Keratinocyte (primary cell): ENCODE measurements around the gene ZNF8. TPM values are rescaled to one million over a fixed set of nuclear protein-coding genes. Genes with fewer than 3 reads are reported as not detected.
A peak's percentile ranks its signal among the peaks of the same experiment; 100 is the strongest.

Experiments used
- DNase-seq: peaks from one replicate; pipeline ENCODE4 v3.0.0-alpha.2; 2011; ENCODE audit warnings: low read depth, missing footprints, low spot score
- FAIRE-seq: peaks from 2 replicates; lab custom pipeline; 2011; peaks lifted over from hg19 to GRCh38; lab: Jason Lieb, UNC
- H2AFZ ChIP-seq: 2 replicates; pipeline ENCODE4 v1.6.0; 2012; ENCODE audit warnings: low read length, control low read depth, inconsistent platforms; ENCODE audit not compliant: control insufficient read depth
- H3K27ac ChIP-seq: 2 replicates; pipeline ENCODE4 v1.5.1; 2011; ENCODE audit warnings: low read length; ENCODE audit not compliant: control insufficient read depth, insufficient read depth
- H3K27me3 ChIP-seq: 3 replicates; pipeline ENCODE4 v1.6.0; 2011; ENCODE audit warnings: low read length; ENCODE audit not compliant: control insufficient read depth, insufficient read depth; ENCODE audit errors: extremely low read depth
- H3K36me3 ChIP-seq, 2 experiments: 2 replicates in 1 of 2; 3 replicates in 1 of 2; pipeline ENCODE4 v1.5.1; 2011; ENCODE audit warnings: low read length in 2 of 2, mild to moderate bottlenecking in 1 of 2; ENCODE audit not compliant: control insufficient read depth in 2 of 2, insufficient read depth in 2 of 2; ENCODE audit errors: extremely low read depth in 1 of 2
- H3K4me1 ChIP-seq: 3 replicates; pipeline ENCODE4 v1.5.1; 2011; ENCODE audit warnings: low read length; ENCODE audit not compliant: control insufficient read depth, insufficient read depth; ENCODE audit errors: extremely low read depth
- H3K4me2 ChIP-seq: 3 replicates; pipeline ENCODE4 v1.6.0; 2011; ENCODE audit warnings: low read depth, low read length; ENCODE audit not compliant: control insufficient read depth, insufficient read depth; ENCODE audit errors: extremely low read depth
- H3K4me3 ChIP-seq, 3 experiments: fragments of 200-600 bp in 1 of 3; sonication (generic) in 1 of 3; 2 replicates in 2 of 3; 3 replicates in 1 of 3; pipeline ENCODE4 v1.5.1; 2011 to 2016; ENCODE audit warnings: low read length in 3 of 3, mild to moderate bottlenecking in 3 of 3, control low read depth in 2 of 3, inconsistent platforms in 1 of 3, low read depth in 1 of 3, mixed read lengths in 1 of 3, mixed run types in 1 of 3, moderate library complexity in 1 of 3; ENCODE audit not compliant: control insufficient read depth in 2 of 3, insufficient read depth in 2 of 3; ENCODE audit errors: extremely low read depth in 1 of 3
- H3K79me2 ChIP-seq: 2 replicates; pipeline ENCODE4 v1.6.0; 2012; ENCODE audit warnings: low read length; ENCODE audit not compliant: control insufficient read depth, insufficient read depth
- H3K9ac ChIP-seq: 3 replicates; pipeline ENCODE4 v1.6.0; 2011; ENCODE audit warnings: low read length; ENCODE audit not compliant: control insufficient read depth, insufficient read depth; ENCODE audit errors: extremely low read depth
- H3K9me1 ChIP-seq: 3 replicates; pipeline ENCODE4 v1.6.0; 2011; ENCODE audit warnings: low read length; ENCODE audit not compliant: control insufficient read depth, insufficient read depth; ENCODE audit errors: extremely low read depth
- H3K9me3 ChIP-seq: 2 replicates; pipeline ENCODE4 v1.5.1; 2012; ENCODE audit warnings: low read depth, low read length; ENCODE audit not compliant: control insufficient read depth
- H4K20me1 ChIP-seq: 3 replicates; pipeline ENCODE4 v1.6.0; 2011; ENCODE audit warnings: low read length; ENCODE audit not compliant: control insufficient read depth, insufficient read depth; ENCODE audit errors: extremely low read depth
- CTCF ChIP-seq, 3 experiments: IDR thresholded peaks in 1 of 3; conservative IDR thresholded peaks in 1 of 3; optimal IDR thresholded peaks in 1 of 3; 2 replicates in 2 of 3; 3 replicates in 1 of 3; pipeline versions ENCODE3 to v1.5.1; 2011; ENCODE audit warnings: low read length in 3 of 3, mild to moderate bottlenecking in 3 of 3, moderate library complexity in 2 of 3, control low read depth in 1 of 3, inconsistent platforms in 1 of 3; ENCODE audit not compliant: insufficient read depth in 2 of 3; ENCODE audit errors: extremely low read depth in 1 of 3
- EZH2 ChIP-seq: IDR thresholded peaks from one replicate; pipeline ENCODE4 v1.6.1; 2012; ENCODE audit warnings: inconsistent platforms, mild to moderate bottlenecking, low read length, moderate library complexity
- dilution Hi-C: fragments of 300-500 bp; cut with MboI; formaldehyde crosslinking; loops from one replicate; pipeline ENCODE4 v1.7.0; 2020; ENCODE audit warnings: low sequenced_read_pairs; ENCODE audit not compliant: extremely low pct_ligation_motif_present
- polyA plus RNA-seq, 5 experiments: library from polyadenylated mRNA; depleted of rRNA in 3 of 5; stranded (reverse) in 3 of 5; stranded (forward) in 1 of 5; unstranded in 1 of 5; fragments of >200 nt; gene quantifications; 1 replicate in 1 of 5; 2 replicates in 3 of 5; 3 replicates in 1 of 5; pipeline versions ENCODE4 v1.2.1 to v1.2.3, GENCODE V29; 2011 to 2012; ENCODE audit warnings: missing spikeins in 2 of 5, low read depth in 1 of 5, low replicate concordance in 1 of 5

ZNF8 gene
- polyA plus RNA-seq, 1 donor (not counting 4 experiments of a cell fraction or from before 2014, with no cell fraction given): 2.7 TPM

GRCh38 chr19:58304255-58304654 lies 25.5 kb downstream of the ZNF8 start:
- peaks cover 36% of the 10 kb centered on the region for H3K79me2 ChIP-seq
- H4K20me1 ChIP-seq: no peaks in the 10 kb centered on the region
- H2AFZ ChIP-seq: no peak overlapping the region
- H3K36me3 ChIP-seq: peaks cover 9 to 23% of the 10 kb centered on the region in 2 experiments
- H3K27ac ChIP-seq: no peak overlapping the region
- peak overlapping the region; percentile 98 for H3K4me2 ChIP-seq
- no peaks in the 10 kb centered on the region for H3K9me1 ChIP-seq
- peak overlapping the region in 1 of 3 experiments; percentile 95 for H3K4me3 ChIP-seq
- H3K4me1 ChIP-seq: peaks cover 13% of the 10 kb centered on the region
- DNase-seq: no peak
- no peaks in the 10 kb centered on the region for H3K9me3 ChIP-seq
- FAIRE-seq: no peak
- no peaks in the 10 kb centered on the region for H3K27me3 ChIP-seq
- TF ChIP-seq CTCF (optimal IDR thresholded peaks at IDR 0.05 in 1 of 3, IDR thresholded peaks at IDR 0.05 in 1 of 3, conservative IDR thresholded peaks at IDR 0.05 in 1 of 3; ENCODE audit: extremely low read depth in 1 of 3, insufficient read depth in 2 of 3, low read length in 3 of 3): no peak
- TF ChIP-seq EZH2: no peak
- dilution Hi-C loops: no loop called here
- H3K9ac ChIP-seq: no peak overlapping the region

GRCh38 chr19:58304748-58305064 lies 26.0 kb downstream of the ZNF8 start:
- Histone ChIP-seq H4K20me1 (no peaks in the 10 kb centered on the region), H3K4me2 (peak overlapping the region; percentile 98), H3K4me3 (peak overlapping the region; percentile 90 to 95 (median 91)), H3K27ac (peak overlapping the region; percentile 76), H3K9me1 (no peaks in the 10 kb centered on the region), H3K9ac (peak overlapping the region; percentile 86), H3K36me3 (peaks cover 9 to 23% of the 10 kb centered on the region in 2 experiments), H3K27me3 (no peaks in the 10 kb centered on the region), H3K9me3 (no peaks in the 10 kb centered on the region), H2AFZ (peak overlapping the region; percentile 93), H3K79me2 (peaks cover 36% of the 10 kb centered on the region), H3K4me1 (peaks cover 13% of the 10 kb centered on the region)
- DNase-seq: no peak
- TF ChIP-seq CTCF (optimal IDR thresholded peaks at IDR 0.05 in 1 of 3, IDR thresholded peaks at IDR 0.05 in 1 of 3, conservative IDR thresholded peaks at IDR 0.05 in 1 of 3; ENCODE audit: extremely low read depth in 1 of 3, insufficient read depth in 2 of 3, low read length in 3 of 3): no peak
- no peak for TF ChIP-seq EZH2
- dilution Hi-C loops: no loop called here
- no peak for FAIRE-seq
